ENCODE measurements around the gene ITGB1.
"Not testable (repeated sequence)": the region's sequence is repeated elsewhere in the genome, so short reads cannot be mapped to it uniquely, and the experiment has no call there.

Gene ITGB1

GRCh38 chr10:32929634-32930033, 28.4 kb downstream of the ITGB1 start:
- DNase-seq: no peak

GRCh38 chr10:32927750-32928149, 30.3 kb downstream of the ITGB1 start:
- no peak for DNase-seq

- DNase-seq: no peak
Measured at GRCh38 chr10:32923849-32924248, 34.2 kb downstream of the ITGB1 start.

DNA sequence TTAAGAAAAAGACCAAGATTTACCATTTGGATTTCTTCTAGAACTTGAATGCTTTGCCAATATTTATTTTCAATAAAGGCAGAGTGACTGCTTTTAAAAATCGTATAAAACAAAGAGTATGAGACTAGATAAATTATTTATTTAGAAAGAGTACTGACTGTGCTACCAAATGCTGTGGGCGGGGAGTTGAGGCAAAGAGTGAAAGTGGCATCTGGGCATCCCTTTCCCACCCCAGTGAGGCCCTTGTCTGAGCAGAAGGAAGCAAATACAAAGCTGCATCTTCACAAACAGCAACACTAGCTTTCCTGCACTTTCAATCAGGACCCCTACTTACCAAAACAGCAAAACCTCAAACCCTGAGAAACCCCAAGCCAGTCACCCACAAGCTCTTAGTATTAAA, 34.9 kb downstream of the ITGB1 start:
- no peak for DNase-seq

DNA sequence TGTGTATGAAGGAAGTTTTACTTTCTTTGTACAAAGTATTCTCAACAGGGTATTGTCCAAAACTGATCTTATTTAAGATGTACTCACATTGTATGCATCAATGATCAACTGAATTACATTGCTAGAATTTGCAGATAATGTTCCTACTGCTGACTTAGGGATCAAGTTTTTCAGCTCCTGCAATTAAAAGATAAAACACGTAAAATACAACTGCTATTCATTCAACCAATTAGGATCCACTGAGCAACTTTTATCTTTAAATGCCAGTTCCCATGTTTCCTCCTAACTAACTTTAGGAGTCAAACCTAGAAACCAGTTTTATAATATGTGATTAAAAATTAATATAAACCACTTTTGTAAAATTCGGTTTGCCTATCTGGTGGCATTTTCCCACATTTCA, 35.9 kb downstream of the ITGB1 start:
- no peak for DNase-seq

- DNase-seq: not testable (repeated sequence)
Measured at GRCh38 chr10:32917817-32918216, 40.2 kb downstream of the ITGB1 start.

DNA sequence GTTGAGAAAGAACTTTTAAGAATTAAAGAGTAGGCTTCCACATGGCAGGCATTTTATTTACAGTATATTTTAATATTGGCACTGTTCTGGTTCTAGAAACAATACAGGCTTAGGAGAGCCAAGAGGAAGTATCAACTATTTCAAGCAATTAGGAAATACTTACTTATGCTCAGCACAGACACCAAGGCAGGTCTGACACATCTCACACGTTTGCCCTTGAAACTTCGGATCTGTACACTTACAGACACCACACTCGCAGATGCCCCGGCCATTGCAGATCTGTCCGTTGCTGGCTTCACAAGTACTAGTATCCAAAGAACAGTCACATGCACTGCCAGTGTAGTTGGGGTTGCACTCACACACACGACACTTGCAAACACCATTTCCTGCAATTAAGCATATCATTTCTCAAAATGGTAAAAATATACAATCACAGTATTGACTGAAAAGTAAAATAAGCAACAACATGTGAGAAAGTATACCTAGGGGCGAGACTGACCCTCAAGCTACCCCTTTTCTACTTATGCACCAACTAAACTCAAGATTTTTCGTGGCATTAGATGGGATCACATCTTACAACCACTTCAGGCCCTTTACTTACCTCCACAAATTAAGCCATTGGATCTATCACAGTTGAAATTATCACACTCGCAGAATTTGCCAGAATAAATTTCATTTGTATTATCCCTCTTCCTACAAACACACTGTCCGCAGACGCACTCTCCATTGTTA, 46.6 kb downstream of the ITGB1 start:
- no peak for DNase-seq

GRCh38 chr10:32909970-32910369, 48.1 kb downstream of the ITGB1 start:
- not testable (repeated sequence) for DNase-seq

DNA sequence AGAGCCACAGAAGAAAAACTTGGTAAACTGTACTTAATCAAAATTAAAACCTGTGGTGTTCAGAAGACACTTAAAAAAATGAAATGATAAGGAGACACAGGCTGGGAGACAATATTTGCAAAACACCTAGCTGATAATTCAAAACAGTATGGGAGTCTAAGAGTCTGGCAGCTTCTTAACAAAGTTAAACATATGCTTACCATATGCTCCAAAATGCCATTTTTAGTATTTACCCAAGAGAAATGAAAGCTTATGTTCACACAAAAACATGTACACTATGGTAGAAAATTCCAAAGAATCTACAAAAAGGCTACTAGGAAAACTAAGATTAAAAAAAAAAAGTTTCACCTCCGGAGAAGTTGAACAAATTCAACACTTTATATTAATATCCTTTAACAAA, 48.6 kb downstream of the ITGB1 start:
- DNase-seq: no peak

DNA sequence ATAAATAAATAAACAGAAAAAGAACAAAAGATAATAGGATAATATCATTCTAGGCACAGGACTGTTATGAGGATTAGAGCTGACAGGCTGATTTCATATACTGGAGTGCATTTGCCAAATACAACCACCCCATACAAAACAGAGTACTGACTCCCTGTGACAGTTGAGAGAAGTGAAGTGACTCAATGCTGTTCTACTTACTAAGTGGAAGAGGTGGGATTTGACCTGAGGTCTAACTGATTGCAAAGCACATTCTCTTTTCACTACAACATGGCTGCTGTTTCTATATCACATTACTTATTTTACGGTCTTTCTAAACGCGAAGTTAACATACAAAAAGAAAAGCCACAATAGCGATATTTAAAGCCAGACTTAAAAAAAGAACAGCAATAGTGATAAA, 51.4 kb downstream of the ITGB1 start:
- DNase-seq: no peak

DNA sequence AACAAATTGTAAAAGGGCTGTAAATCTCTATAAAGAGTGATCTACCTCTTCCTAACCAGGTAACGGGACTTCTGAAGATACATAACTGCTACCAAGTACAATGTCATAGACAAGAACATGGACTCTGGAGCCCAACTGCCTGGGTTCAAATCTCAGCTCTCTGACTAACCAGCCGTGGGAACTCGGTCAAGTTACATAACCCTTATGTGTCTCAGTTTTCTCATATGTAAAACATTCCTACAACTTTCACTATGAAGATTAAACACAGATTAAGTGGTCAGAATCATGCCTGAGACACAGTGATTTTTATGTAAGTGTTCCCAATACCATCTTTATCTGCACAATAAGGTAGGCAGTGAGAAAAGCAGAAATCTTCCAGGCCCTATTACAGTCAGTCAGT, 52.6 kb downstream of the ITGB1 start:
- DNase-seq: no peak

GRCh38 chr10:32901815-32902214, 56.2 kb downstream of the ITGB1 start:
- no peak for DNase-seq

- DNase-seq: not testable (repeated sequence)
Measured at GRCh38 chr10:32895200-32895968, 62.6 kb downstream of the ITGB1 start.

- DNase-seq: no peak
Measured at GRCh38 chr10:32893916-32894664, 63.9 kb downstream of the ITGB1 start.

DNA sequence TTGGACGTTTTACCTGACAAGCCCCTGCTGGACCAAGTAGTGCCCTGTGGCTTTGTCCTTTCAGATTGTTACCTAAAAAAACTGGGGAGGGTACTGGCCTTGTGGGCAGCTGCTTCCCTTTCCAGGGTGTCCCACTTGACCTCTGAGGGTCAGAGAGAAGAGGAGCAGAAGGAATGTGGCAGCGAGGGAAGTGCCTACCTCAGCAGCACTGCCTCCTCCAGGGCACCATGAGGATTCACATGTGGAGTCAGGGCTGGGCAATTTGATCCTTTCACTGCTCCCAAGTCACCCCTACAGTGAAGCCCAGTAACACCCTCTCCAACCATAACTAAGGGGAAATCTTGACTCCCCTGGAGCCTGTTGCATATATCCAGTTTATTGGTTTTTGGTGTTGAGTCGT, 64.6 kb downstream of the ITGB1 start:
- DNase-seq: no peak

DNA sequence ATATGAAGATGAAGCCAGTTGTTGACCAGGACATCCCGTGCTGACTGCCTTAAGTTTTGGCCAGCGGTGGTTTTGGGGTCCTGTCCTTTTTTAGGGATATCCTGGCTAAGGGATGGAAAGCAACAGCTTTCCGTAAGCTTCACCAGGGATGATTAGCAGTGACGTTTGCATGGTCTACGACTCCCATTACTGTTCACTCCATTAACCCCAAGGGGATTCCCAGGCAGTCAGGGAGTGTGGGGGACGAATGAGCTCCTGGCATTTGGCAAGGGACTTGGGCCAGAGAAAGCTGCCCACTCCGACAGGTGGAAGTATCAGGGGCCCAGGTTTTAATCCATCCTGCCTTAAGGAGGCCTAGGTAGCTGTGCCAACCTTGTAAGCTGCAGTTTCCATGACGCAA, 66.8 kb downstream of the ITGB1 start:
- DNase-seq: no peak

DNA sequence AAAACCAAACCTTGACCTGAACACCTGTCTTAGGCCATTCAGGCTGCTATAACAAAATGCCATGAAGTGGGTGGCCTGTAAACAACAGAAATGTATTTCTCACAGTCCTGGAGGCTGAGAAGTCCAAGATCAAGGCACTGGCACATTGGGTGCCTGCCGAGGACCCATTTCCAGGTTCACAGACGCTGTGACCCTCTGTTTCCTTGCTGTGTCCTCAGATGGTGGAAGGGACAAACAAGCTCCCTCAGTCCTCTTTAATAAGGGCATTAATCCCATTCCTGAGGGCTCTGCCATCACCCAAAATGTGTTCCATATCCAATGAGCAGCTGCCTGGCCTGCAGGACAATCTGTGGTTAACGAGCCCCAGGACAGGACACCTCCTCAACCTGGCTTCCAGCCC, 67.6 kb downstream of the ITGB1 start:
- DNase-seq: no peak

DNA sequence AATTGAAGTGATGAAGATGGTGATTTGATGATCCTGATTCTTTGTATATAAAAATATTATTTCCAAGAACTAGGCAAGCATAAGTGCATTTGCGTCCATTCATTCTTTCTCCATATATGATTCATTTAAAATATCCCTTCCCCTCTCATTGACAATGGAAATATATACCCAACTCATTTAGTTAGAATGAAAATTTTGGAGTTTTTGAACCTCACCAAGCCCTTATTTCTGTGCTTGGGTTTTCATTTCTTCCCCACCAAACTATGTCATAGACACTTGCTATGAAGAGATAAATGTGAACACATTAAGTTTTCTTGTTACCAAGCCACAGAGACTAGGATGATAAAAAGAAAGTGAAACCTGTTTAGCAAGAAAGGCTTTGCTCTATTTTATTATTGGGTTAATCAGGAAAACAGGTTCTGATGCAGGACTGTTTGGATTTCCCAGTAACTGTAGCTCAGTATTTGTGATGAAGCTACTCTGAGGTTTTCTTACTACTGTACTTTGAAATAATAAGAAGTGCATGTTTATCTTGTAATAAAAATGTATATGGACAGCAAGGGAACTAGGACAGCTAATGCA, 68.3 kb downstream of the ITGB1 start:
- no peak for DNase-seq

DNA sequence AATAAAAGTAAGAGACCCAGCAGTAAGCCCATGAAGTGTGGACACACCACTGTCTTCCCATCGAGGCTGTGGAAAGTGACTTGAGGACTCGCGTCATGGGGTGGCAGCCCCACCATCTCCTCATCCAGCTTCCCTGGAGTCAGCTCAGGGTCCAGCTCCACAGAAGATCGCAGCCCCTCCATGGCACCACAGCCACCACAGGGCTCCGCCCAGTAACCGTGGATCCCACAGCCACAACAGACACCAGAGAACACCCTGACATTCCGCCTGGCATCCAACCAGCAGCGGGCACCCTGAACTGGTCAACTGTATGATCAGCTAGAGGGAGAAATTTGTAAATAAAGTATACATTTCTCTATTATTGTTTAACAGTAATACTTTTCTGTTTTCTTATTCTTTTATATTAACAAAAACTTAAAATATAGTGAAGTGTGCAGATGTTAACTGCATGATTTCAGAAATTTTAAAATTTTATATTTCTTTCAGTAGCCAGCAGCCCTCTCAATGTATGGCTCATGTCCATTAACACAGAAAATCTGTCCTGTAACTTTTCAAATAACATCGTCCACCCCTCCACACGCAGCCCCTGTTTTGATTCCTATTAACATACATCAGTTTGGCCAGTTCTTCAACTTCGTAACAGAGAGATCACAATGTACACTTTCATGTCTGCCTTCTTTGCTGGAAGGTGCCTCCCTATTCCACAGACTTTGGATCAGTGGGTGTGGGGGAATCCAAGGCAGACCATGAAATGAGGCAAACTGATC, 69.7 kb downstream of the ITGB1 start:
- no peak for DNase-seq

- no peak for DNase-seq
Measured at GRCh38 chr10:32887481-32887880, 70.5 kb downstream of the ITGB1 start.

- DNase-seq: no peak
Measured at GRCh38 chr10:32882076-32882475, 76.0 kb downstream of the ITGB1 start.

DNA sequence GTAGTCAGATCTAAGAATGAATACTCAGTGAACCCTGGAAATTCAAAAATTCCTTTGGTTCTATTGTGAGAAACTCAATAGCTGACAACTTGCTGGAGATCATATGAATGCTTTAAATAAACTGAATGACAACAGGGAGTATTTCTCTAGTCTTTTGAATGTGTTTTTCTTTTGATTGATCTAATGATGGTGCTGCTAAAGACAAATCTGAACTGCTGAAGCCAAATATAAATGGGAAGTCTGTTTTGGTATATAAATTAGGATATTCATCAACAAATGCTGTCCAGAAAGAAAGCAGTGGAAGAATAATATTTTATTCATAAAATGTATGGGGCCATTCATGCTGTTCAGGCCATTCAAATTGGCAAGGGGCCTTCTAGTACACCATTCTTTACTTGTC, 79.4 kb downstream of the ITGB1 start:
- DNase-seq: no peak

DNA sequence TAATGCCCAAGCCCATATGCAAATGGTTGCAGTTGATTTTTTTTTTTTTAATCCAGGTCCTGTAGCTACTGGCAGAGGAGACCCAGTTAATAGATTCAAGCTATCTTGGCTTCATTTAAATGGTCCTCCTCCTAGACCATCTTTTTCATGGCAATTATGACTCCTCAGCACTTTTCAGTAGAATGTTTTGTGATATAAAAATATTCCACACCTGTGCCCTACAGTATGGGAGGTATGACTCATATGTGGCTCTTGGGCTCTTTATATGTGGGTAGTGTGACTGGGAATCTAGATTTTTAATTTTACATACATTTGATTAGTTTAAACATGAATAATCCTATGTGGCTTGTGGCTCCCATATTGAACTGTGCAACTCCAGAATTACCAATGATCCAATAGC, 80.1 kb downstream of the ITGB1 start:
- no peak for DNase-seq

Measured in activated CD4-positive, alpha-beta T cell treated with anti-CD3 and anti-CD28 coated beads for 48 hours (primary cell).